Stimulated activated CD8-positive, alpha-beta memory T cell treated with anti-CD3 and anti-CD28 coated beads, Interleukin-12 subunit alpha, Interleukin-12 subunit beta, amount 100 ng/mL, for 24 hours (primary cell): ENCODE data around the gene IPO13.
A peak's percentile ranks its signal among the peaks of the same experiment; 100 is the strongest.

Experiments
- DNase-seq: peaks from one replicate; pipeline ENCODE4 v3.0.0-alpha.2; 2020; ENCODE audit errors: extremely low read depth

IPO13 gene

DNA sequence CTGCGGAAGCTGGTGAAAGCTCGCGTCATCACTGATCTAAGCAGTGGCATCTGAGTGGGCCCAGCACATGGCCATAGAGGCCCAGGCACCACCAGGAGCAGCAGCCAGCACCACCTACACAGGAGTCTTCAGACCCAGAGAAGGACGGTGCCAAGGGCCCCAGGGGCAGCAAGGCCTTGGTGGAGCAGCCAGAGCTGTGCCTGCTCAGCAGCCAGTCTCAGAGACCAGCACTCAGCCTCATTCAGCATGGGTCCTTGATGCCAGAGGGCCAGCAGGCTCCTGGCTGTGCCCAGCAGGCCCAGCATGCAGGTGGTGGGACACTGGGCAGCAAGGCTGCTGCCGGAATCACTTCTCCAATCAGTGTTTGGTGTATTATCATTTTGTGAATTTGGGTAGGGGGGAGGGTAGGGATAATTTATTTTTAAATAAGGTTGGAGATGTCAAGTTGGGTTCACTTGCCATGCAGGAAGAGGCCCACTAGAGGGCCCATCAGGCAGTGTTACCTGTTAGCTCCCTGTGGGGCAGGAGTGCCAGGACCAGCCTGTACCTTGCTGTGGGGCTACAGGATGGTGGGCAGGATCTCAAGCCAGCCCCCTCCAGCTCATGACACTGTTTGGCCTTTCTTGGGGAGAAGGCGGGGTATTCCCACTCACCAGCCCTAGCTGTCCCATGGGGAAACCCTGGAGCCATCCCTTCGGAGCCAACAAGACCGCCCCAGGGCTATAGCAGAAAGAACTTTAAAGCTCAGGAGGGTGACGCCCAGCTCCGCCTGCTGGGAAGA is 16.4 kb upstream of the IPO13 start:
- DNase-seq: no peak

GRCh38 chr1:43930949-43931275 is 15.8 kb upstream of the IPO13 start:
- DNase-seq: no peak

DNA sequence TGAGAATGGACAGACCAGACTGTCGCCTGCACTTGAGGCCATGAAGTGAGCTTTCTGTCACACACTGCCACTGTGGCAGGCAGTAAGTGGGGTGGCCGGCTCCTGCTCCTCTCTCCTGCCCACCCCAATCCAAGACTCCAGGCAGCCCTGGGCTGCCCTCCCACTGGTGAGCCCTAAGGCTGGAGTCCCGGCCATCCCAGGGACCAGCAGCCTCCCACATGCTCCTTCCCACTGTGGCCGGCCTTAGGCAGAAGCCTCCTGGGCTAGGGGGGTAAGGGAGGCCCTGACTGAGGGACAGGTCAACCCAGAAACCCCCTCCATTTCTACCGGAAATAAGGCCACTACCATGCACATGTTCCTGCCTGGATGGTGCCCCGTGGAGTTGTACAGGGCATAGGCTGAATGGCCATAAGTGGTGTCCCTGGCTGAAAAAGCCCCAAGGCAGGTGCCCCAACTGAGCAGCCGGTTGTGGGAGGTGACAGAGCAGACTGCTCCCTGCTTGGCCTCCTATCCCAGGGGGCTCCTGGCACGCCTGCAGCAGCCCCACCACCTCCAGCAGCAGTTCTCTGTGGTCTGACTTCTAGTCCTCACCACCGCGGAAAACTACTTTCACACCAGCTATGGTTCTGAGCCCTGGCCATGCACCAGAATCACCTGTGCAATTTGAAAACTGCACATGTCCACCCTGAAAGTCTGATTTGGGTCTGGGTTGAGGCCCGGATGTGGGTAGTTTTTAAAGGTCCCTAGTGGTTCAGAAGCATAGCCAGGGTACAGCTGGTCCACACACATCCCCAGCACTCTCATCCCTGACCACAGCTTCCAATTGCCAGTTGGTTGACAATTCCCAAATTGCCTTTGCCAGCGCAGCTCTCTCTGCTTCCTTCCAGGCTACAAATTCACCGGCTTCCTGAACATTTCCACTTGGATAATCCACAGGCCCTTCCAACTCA is 14.8 kb upstream of the IPO13 start:
- DNase-seq: no peak

DNA sequence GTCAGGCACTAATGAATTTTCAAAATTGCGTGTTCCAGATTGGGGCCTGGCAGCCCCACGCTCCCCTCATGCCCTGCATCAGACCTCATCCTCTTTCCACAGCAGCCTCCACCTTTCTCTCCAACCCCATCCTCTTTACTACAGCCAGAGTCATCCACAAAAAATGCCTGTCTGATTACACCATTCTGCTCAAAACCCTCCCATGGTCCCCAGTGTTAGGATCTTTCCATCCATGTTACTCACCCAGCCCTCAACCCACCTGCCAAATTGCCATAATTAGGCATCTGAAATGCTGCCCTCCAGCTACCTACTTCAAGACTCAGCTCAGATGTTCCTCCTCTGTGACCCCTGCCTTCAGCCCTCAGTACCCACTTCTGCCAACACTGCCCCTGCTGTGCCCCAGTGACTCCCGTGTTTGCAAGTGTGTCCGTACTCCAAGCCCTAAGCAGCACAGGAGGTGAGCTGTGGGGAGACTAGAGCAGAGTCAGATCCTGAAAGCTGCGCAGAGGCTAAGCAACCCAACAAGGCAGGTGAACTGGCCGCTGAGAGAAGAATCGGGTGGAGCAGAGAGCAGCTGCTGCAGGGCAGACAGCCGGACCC is 13.9 kb upstream of the IPO13 start:
- DNase-seq: no peak

DNA sequence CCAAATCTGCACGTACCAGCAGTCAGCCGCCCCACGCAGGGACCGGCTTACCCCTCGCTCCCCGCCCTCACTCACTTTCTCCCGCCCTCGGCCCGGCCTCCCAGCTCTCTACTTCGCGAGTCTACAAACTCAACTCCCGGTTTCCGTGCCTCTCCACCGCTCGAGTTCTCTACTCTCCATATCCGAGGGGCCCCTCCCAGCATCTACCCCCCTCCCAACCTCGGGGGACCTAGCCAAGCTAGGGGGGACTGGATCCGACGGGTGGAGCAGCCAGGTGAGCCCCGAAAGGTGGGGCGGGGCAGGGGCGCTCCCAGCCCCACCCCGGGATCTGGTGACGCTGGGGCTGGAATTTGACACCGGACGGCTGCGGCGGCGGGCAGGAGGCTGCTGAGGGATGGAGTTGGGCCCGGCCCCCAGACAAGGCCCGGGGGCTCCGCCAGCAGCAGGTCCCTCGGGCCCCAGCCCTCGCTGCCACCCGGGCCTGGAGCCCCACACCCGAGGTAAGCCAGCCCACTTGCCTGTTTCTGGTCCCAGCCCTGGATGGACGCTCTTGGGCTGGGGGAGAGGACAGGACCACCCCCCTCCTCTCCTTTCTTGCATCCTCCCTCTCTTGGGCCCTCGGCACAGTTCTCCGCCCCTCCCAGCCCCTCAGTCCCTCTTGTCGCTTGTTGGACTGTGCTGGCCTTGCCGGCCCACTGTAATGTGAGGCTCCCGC is 13.2 kb upstream of the IPO13 start, which contains the start of gene ARTN:
TSS of gene ARTN (plus strand) at position 416 of the 715 bp plus-strand sequence. CDS start 1,856 bp downstream, outside the sequence.
- no peak for DNase-seq

- peak; percentile 15 for DNase-seq
Measured at GRCh38 chr1:43934101-43934985, 12.4 kb upstream of the IPO13 start.

DNA sequence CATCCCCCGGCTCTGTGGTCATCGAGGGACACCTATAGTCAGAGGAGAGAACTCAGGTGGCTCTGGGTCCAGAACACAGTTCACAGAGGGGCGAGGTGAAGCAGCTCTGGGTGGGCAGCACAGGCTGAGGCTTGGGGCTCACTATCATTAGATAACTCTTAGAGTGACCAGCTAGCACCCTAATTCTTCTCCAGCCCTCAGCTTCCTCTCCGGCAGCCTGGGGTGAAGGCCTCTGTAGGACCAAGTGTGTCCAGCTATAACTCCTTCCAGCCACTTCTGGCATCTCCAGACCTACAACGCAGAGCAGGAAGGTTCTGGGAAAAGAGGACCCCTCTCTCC is 11.8 kb upstream of the IPO13 start:
- no peak for DNase-seq

- no peak for DNase-seq
Measured at GRCh38 chr1:43935711-43936427, 10.9 kb upstream of the IPO13 start.

GRCh38 chr1:43936431-43937151 is 10.2 kb upstream of the IPO13 start:
- no peak for DNase-seq

DNA sequence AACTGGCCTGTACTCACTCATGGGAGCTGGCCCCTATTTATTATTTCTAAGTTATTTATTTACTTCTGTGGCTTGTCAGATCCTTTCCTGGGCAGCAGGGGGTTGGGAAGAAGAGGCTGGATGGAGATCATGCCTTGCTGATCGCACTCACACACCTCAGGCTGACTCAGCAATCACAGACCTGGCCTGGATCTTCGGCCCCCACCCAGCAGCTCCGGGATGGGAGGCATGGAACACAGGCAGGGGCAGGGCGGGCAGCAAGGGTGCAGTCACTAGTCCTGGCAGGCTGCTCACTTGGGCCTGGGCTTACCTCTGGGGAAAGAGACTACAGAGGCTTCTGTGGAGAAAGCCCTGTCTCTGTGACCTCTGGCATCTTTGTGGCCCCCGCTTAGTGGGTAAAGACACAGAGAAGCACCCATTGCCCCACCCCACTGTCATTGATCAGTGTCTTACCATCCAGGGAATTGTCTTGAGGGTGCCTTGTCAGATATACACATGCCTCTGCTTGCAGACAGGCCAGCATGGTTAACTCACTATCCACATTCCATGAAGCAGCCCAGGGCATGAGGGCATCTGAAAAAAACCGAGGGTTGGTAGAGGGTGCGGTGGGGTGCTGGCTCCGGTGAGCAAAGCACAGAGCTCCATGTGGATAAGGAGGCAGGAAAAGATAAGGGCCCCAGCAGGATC is 9.4 kb upstream of the IPO13 start:
- DNase-seq: no peak

DNA sequence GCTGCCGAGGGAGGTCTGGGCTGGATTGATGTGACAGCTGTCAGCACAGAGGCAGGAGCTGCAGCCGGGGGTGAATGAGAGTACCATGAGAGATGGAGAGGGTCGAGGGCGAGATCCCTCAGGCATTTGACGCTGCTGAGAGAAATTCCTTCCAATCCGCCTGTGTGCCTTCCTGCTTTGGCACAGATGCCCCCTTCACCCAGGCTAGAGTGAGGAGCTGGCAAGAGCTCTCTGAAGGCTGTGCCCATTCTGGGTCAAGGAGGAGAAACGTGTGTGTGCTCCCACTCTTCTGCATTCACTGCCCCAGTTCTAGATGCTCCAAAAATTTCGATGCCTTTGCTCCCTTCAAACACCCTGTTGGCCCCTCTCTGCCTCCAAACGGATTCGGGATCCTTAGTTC is 8.4 kb upstream of the IPO13 start:
- no peak for DNase-seq

DNA sequence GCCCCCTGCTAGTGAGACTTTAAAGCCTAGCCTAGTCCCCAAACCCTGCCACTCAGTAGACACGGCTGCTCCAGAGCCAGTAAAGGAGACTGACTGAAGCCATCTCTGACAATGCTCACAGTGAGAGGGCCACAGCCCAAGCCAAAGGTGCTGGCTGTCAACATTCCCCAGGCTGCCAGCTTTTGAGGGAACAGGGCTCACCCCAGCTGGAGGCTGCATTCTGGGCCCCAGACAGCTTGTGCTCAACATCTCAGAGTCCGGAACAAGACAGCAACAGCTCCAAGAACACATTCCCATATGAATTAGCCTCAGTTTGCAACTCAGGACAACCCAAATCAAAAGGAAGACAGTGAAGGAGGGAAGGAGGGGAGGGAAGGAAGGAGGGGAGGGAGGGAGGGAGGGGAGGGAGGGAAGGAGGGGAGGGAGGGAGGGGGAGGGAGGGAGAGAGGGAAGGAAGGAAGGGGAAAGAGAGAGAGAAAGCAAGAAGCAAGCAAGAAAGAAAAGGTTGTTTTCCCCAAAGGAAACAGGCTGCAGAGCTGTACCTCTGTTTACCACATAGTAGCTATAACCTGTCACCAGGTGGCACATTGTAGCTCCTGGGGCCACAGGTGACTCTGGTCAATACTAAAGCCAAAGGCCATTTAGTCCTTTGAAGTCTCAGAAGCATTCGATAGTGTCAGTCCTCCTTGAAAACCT is 7.7 kb upstream of the IPO13 start:
- DNase-seq: no peak

DNA sequence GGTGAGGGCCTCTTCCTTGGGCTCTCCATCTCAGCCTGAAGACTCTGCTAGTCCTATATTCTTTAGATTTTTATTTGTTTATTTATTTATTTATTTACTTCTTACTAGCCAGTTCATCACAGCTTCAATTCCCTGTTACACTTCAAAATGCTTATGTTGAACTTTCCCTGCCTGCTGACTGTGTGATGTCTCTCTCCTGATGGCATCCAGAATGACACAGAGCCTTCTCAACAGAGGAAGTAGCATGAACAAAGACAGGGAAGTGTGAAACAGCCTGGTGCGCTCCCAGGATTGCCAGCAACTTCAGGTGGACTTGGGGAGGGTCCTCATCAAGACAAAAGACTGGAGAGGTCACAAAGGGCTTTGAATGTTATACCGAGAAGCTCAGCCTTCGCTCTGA is 4.3 kb upstream of the IPO13 start:
- DNase-seq: no peak

- no peak for DNase-seq
Measured at GRCh38 chr1:43944860-43945259, 1.9 kb upstream of the IPO13 start.

DNA sequence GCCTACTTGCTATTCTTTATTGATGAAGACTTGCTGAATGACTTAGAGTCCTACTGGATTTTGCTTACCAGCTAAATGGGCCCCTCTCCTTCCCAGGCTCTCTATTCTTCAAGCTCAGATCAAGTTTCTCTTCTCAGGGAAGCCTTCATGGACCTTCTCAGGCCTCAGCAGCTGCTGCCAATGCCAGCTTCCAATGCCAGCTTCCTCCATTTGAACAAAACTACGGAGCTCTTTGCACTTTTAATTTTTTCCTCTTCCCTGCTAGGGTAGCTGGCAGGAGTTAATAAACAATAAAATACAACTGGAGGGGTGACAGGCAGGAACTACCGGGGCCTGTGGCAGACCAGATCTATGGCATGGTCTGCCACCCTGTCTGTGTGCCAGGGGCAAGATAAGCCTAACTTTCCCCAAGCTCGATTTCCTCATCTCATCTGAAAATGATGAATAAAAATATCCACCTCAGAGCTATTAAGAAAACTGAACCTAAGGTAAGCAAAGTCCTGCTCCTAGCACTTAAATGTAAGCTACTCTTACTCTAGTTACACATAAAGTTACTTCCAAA is 995 bp upstream of the IPO13 start:
- DNase-seq: no peak

GRCh38 chr1:43947061-43947873 is 517 bp downstream of the IPO13 start:
- DNase-seq: no peak

DNA sequence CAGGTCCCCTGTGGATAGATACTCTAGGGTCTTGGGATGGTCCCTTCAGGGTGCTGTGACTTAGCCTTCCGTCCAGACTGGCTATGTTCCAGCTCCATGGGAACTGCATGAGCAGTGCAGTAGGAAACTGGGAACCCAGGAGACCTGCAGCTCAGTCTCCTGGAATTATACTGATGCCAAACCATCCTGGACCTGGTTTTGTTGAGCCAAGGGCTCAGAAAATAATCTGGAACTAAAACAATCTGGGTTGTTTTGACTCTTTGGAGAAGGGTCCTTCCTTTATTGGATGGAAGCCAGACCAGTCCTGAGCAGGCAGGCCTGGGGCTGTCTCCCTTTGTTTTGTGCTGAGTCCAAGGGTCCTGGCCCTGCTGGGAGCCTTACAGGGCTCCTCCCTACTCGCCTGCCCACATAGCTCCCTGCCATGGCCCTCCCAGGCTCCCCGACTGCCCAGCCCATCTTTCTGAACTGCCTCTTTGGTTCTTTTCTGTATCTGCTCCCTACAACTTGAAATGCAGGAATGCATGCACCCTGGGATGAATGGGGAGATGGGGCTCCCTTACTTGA is 1.2 kb downstream of the IPO13 start:
- no peak for DNase-seq
